ENCODE data around the gene MACROD2.

MACROD2 gene

DNA sequence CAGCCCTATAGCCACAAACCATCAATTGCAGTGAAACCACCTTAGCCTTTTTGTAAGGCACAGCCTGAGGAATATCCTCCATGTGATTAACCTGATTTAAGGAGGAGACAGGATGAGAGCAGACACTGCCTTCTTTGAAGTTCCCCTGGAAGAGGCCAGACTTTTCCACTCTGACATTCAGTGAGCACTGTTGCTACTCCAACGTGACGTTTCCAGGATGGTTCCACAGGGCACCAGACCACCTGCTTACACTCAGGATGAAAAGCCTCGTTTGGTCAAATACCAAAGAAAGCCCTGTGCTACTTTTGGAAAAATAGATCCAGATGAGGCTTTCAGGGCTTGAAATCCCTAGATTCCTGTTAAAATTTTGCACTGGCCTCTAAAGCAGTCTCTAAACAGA is 1444.2 kb downstream of the MACROD2 start:
- no peak for DNase-seq

DNA sequence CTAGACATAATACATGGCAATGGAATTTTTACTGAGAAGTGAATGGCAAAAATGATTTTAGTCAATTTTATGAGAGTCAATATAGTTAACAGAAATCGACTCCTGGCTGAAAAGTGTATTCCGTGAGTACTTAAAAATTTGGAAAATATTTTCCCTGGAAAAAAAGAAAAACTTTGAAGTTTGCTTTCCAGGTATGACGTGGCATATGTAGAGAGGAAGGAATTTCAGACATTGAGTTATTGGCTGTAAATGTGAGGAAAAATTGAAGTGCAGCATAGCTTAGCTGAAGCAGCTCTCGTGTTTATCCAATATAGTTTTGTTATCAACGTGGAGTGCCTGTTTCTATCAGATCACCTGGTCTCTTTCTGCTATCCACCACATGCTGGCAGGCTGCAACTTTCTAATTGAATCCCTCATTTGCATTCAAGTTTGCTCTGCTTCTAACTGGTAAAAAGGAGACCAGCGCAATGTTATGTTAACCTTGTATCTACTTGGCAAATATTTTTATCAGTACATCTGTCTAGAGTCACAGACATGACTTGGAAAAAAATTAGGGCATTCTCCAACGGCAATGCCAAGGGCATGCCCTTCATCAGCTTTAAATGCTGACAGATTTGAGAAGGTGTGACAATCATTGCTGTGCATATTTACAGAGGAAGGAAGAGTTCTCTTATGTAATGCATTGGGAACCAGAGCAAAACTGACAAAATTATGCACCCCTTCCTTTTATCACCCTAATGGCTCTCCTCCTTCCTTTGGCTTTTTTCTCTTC is 1444.9 kb downstream of the MACROD2 start:
- DNase-seq = no peak

DNA sequence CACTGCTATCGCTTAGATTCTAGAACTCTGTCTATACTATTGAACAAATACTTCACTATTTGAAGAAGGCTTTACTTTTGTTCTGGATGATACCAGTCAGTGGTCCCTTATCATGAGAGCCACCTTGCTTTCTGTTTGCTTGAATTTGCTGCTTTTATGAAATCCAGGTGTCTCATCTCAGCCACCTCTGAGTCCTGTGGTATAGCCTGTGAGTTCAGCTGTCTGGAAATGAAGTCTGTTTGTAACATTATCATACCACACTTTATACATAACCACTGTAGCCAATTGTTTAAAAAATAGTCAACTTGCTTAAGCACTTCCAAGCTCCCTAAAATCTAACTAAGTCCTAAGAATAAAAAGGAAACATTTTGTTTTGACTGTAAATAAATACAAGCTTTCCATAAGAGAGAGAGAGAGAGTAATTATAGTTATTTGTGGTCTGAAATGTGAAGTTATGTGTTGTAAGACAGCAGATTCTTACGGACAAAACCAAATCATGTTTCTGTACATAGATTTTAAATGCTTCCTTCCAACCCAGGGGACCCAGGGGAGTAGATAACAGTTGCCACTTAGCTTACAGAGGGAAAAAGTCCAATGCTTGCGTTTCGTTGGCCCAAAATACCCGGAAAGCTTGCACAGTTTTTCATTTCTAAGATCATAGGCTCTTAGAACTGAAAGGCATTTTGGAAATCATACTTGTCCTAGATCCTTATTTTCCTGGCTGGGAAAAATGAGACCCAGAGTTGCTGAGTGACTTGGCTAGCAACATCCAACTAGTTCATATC is 1449.9 kb downstream of the MACROD2 start:
- no peak for DNase-seq

DNA sequence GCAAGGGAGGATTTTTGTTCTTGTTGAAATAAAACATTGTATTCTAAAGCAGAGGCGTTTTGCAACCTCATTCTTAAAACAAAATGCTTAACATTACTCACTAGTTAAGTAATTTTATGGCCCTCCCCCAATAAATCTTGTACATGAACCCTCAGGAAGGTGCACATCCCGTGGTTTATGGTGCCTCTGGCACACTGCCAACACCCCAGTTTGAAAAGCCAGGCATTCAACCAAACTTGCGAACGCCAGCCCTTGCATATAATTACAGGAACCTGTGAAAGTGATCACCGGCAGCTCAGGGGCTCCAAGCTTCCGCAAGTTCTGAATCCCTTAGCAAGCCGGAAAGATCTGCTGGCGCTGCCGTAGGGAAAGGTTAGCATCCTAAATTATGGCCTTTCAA is 1451.1 kb downstream of the MACROD2 start:
- DNase-seq = no peak

- DNase-seq = no peak
Observed at GRCh38 chr20:15447549-15447948, 1452.2 kb downstream of the MACROD2 start.

- DNase-seq = no peak
Observed at GRCh38 chr20:15449061-15449460, 1453.7 kb downstream of the MACROD2 start.

- DNase-seq = no peak
Observed at GRCh38 chr20:15451241-15451640, 1455.9 kb downstream of the MACROD2 start.

DNA sequence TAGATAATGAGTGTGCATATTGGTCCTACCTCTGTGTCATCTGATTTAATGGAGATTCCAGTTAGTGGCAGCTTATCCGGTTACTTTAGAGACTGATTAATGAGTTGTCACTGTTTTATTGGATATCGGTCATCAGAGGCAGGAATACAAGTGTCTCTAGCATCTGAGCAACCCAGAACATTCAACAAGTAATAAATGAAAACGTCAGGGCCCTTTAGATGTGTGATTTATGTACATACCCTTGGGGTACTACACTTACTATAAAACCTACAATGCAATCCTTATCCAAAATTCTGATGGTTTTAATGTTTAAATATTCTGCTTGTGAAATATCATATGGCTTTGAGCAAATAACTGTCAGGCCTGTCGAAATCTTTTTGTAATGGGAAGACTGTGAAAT is 1460.0 kb downstream of the MACROD2 start:
- DNase-seq = no peak

DNA sequence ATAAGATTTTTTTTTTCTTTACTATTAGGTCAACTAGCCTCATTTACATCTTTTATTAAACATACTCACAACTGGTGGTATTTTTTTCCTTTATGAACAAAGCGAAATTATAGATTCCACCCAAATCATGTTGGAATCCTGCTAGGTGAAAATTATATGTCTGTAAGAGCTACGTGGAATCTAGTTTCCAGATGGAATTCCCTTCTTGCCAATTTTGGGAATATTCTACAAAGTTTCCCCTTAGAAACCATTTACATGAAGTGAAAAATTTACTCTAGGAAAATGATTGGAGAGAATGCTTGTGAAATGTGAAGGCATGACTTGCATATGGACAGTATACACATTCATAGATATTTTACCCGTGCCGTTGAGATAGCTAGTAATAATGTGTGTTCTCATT is 1466.6 kb downstream of the MACROD2 start:
- DNase-seq = no peak

DNA sequence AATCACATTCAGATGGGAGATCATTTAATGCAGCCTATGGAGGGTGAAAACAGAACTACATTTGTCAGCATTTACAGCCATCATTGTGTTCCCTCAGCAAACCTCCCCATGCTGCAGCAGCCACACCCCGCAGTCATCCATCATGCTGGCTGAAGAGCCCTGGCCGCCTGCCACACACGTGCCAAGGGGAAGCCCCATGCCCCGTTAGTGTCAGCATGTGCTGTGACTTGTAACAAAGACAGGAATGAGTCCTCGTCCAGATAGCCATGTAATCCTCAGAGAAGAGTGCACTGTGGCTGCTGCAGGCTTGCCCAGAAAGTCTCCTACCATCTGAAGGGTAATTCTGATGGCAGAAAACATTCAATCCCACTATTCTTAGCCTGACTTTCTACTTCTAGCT is 1480.2 kb downstream of the MACROD2 start:
- DNase-seq = no peak

DNA sequence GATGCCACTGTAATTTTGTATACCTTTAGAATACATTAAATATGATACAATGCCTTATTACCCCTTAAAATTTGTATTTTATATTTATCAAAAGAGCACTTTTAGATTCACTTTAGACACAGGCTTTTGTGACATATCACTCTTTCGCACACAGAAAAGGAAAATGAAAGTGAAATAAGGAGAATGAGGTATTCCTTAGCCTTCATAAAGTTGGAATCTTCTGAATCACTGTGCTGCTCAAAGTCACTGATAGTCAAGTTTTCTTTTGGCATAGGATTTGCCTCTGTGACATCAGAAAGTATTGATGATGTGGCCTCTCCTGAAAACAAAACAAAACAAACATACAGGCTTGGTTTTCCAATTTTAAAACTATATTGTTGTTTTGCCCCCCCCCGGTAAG is 1480.9 kb downstream of the MACROD2 start:
- DNase-seq = no peak

- DNase-seq = no peak
Observed at GRCh38 chr20:15476781-15477180, 1481.5 kb downstream of the MACROD2 start.

DNA sequence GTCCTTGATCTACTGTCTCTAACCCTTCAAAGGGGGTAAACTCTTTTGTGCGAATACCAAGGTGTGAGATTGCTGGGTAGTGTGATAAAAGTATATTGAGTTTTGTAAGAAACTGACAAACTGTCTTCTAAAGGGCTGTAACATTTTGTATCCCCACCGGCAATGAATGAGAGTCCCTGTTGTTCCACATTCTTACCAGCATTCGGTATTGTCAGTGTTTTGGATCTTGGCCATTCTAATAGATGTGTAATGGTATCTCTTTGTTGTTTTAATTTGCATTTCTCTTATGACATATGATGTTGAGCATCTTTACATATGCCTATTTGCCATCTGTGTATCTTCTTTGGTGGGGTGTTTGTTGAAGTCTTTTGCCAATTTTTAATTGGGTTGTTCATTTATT is 1487.2 kb downstream of the MACROD2 start:
- no peak for DNase-seq

DNA sequence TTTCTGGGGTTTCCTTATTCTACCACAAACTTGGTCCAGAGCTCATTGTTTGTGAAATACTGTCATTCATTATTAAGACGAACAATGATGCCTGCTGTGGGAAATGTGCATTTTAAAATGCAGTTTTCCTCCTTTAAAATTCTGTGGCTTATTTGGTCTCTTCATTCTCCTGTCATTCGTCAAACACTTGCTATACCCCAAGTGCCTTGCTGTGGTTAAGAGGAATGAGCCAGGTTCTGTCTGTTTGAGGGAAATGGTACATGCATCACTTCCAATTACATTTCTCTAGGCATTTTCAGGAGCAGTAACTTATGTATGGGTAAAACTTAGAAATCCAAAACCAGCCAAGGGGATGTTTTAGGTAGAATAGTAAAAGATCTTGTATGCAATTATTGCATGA is 1490.2 kb downstream of the MACROD2 start:
- DNase-seq = no peak

- DNase-seq = no peak
Observed at GRCh38 chr20:15487030-15487429, 1491.7 kb downstream of the MACROD2 start.

DNA sequence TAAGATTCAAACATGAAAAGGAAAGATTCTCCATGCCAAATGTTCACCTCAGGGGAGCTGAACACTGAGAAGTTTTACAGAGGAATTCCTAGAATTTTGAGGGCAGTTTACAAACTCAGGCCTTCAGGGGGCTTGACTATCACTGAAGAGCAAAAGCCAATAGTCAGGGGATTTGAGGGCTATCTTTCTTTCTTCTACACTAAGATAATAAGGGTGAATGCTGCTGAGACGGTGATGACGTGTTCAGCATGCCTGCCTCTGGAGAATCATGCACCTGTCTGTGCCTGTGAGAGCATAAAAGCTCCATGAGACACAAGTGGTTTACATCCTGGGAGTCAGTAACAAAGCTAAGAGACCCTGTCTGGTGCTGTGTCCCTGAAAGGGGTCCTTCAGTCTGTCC is 1492.4 kb downstream of the MACROD2 start:
- DNase-seq = no peak

GRCh38 chr20:15491575-15491974 is 1496.3 kb downstream of the MACROD2 start:
- DNase-seq = no peak

GRCh38 chr20:15494851-15495250 is 1499.5 kb downstream of the MACROD2 start:
- DNase-seq = no peak

DNA sequence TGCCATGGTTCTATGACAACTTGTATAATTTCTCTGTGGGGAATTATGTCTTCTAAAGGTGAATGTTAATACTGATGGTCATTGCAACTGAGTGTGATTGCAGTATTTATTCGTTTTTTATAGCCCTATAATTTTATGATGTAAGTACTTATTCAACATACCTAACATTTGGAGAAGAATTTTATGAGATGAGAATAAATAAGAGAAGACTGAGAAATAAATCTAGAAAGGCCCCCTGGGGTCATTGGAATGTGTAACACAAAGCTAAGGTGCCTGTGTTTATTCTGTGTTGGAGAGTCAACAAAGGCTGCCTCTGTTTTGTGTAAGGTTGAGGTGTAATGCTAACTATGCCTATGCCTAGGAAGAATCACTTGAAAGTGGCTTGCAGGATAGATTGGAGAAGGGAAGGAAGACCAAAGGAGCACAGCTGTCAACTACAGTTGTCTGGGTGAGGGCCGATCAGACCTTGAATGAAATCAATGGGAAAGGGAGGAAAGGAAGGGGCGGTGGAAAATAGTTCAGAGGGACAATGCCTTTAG is 1501.3 kb downstream of the MACROD2 start:
- no peak for DNase-seq

GRCh38 chr20:15498926-15499325 is 1503.6 kb downstream of the MACROD2 start:
- no peak for DNase-seq

DNA sequence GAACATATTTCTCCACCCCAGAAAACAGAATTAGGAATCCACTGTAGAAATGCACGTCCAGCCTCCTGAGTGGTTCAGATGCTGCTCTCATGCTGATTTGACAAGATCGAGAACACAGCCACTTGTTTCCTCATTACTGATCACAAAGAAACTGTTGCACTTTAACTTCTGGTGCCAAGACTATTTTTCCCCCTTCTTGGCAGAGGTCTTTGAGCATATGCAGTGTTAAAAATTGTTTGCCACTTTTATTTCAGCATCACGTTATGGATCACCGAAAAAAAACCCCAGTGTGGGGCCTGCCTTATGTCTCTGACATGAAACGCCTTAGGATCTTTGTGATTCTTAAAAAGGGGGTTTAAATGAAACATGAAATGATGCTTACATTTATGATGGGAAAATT is 1511.0 kb downstream of the MACROD2 start:
- no peak for DNase-seq

GRCh38 chr20:15507151-15507550 is 1511.8 kb downstream of the MACROD2 start:
- DNase-seq = no peak

GRCh38 chr20:15511551-15511950 is 1516.2 kb downstream of the MACROD2 start:
- DNase-seq = no peak

- no peak for DNase-seq
Observed at GRCh38 chr20:15512916-15513315, 1517.6 kb downstream of the MACROD2 start.

All from stimulated activated CD4-positive, alpha-beta T cell treated with anti-CD3 and anti-CD28 coated beads, Interleukin-12 subunit alpha, Interleukin-12 subunit beta, amount 100 ng/mL, for 4 hours (primary cell).